A673 (cell line): ENCODE data around the gene OR1E2. TPM values are rescaled to one million over a fixed set of nuclear protein-coding genes. Genes with fewer than 3 reads are reported as not detected.

ENCODE experiments used
- Bru-seq: library from RNA; stranded (reverse); fragments of 400-500 nt; gene quantifications from one replicate; lab custom pipeline; 2021; lab: Mats Ljungman, UMichigan
- BruChase-seq, 2 experiments: library from RNA; stranded (reverse); fragments of 400-500 nt; gene quantifications; one replicate each; lab custom pipeline; 2021; lab: Mats Ljungman, UMichigan
- BruUV-seq: library from RNA; stranded (reverse); fragments of 400-500 nt; replicated peaks from 2 replicates; lab custom pipeline; 2021; lab: Mats Ljungman, UMichigan
- CTCF ChIA-PET: fragments of 300-600 bp; sonication (Branson Sonifier 250); formaldehyde crosslinking; loops from one replicate; lab custom pipeline; 2022; ENCODE audit warnings: antibody characterized with exemption; lab: Charles Lee
- POLR2A ChIA-PET: fragments of 300-600 bp; sonication (Branson Sonifier 250); formaldehyde crosslinking; loops from one replicate; lab custom pipeline; 2022; ENCODE audit warnings: antibody characterized with exemption; ENCODE audit not compliant: low non-redundant PET; lab: Charles Lee
- DNase-seq: peaks from one replicate; pipeline ENCODE4 v3.0.0-alpha.2; 2015; ENCODE audit warnings: low spot score
- H3K27ac ChIP-seq: fragments of 200-600 bp; sonication (generic); 2 replicates; pipeline ENCODE4 v1.5.1; 2016; ENCODE audit warnings: mixed run types, low read depth, mild to moderate bottlenecking, mixed read lengths, antibody characterized with exemption, low read length; ENCODE audit not compliant: poor library complexity, severe bottlenecking
- H3K27me3 ChIP-seq: fragments of 200-600 bp; sonication (generic); replicated peaks from 2 replicates; pipeline ENCODE4 v1.6.1; 2017; ENCODE audit warnings: mixed run types, low read depth, mild to moderate bottlenecking, mixed read lengths, antibody characterized with exemption, low read length; ENCODE audit not compliant: insufficient read depth, poor library complexity
- H3K36me3 ChIP-seq: fragments of 200-600 bp; sonication (generic); 2 replicates; pipeline ENCODE4 v1.6.1; 2016; ENCODE audit warnings: mixed run types, mild to moderate bottlenecking, mixed read lengths, antibody characterized with exemption, low read length; ENCODE audit not compliant: insufficient read depth, poor library complexity, severe bottlenecking
- H3K4me1 ChIP-seq: fragments of 200-600 bp; sonication (generic); 2 replicates; pipeline ENCODE4 v1.6.1; 2017; ENCODE audit warnings: mixed run types, mild to moderate bottlenecking, mixed read lengths, antibody characterized with exemption, low read length; ENCODE audit not compliant: insufficient read depth, poor library complexity, severe bottlenecking
- H3K4me3 ChIP-seq: fragments of 200-600 bp; sonication (generic); 2 replicates; pipeline ENCODE4 v1.5.1; 2016; ENCODE audit warnings: low read depth, mixed run types, mild to moderate bottlenecking, mixed read lengths, low read length; ENCODE audit not compliant: poor library complexity, severe bottlenecking
- H3K9me3 ChIP-seq: fragments of 200-600 bp; sonication (generic); 2 replicates; pipeline ENCODE4 v1.6.1; 2016; ENCODE audit warnings: mixed run types, low read depth, mild to moderate bottlenecking, mixed read lengths, antibody characterized with exemption, low read length; ENCODE audit not compliant: poor library complexity, severe bottlenecking
- EZH2 ChIP-seq: fragments of 200-600 bp; sonication (generic); IDR thresholded peaks from 2 replicates; pipeline ENCODE4 v1.6.1; 2017; ENCODE audit warnings: borderline replicate concordance, low read depth, mild to moderate bottlenecking, mixed read lengths, antibody characterized with exemption, low read length; ENCODE audit not compliant: poor library complexity, severe bottlenecking
- intact Hi-C: fragments of 100-400 bp; cut with micrococcal nuclease; formaldehyde crosslinking; loops from one replicate; pipeline ENCODE4 v1.10.0; 2022; ENCODE audit not compliant: unreplicated experiment
- long read RNA-seq: library from polyadenylated mRNA; stranded (forward); transcript quantifications from one replicate; pipeline ENCODE4 v2.0.0, GENCODE V29; 2022
- total RNA-seq: library from RNA; stranded (reverse); gene quantifications from 2 replicates; pipeline ENCODE4 v1.2.3, GENCODE V29; 2021
- TF ChIP-seq, protein P1 (sequence below): fragments of 300-800, 200-600 bp; sonication (generic); conservative IDR thresholded peaks from 2 replicates; pipeline ENCODE4 v1.5.1; 2017; ENCODE audit warnings: low read depth, mild to moderate bottlenecking, antibody characterized with exemption, low read length, moderate library complexity, mixed read lengths

The OR1E2 gene, protein sequence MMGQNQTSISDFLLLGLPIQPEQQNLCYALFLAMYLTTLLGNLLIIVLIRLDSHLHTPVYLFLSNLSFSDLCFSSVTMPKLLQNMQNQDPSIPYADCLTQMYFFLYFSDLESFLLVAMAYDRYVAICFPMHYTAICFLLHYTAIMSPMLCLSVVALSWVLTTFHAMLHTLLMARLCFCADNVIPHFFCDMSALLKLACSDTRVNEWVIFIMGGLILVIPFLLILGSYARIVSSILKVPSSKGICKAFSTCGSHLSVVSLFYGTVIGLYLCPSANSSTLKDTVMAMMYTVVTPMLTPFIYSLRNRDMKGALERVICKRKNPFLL
- total RNA-seq (not detected in 2 replicates), Bru-seq, nascent RNA (not detected), BruChase-seq, experiment 1, labeled RNA remaining after a 2-hour chase (not detected), BruChase-seq, experiment 2, labeled RNA remaining after a 6-hour chase (not detected)
- long read RNA-seq, result 0 reads

DNA sequence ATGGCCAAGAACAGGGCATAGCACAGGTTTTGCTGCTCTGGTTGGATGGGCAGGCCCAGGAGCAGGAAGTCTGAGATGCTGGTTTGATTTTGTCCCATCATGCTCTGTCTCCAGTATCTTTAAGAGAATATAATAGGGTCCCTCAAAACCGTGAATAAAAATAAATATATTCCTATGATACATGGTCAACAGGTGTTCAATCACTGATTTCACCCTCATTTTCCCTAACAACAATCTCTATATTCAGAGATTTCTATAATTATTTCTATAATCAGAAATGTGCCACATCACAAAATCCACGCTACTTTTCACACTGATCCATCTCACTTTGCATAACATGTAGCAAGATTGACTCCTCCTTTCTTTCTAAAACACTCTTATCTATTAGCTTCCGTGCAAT lies at the start of gene OR1E2:
Gene OR1E2, minus strand, starts transcription at position 101 of the 400 bp plus-strand sequence. Its CDS starts 0 bp downstream, at position 101.
- DNase-seq, result no peak
- no peaks in the 10 kb centered on the region for H3K9me3 ChIP-seq
- no TSS peak for BruUV-seq
- ChIA-PET CTCF (no interaction called here), POLR2A (interaction anchor here (0.5 kb wide), 1 partner anchor 78 kb away, joined by 3 read pairs; no protein-coding TSS in a partner anchor)
- peaks cover 8% of the 10 kb centered on the region for H3K27me3 ChIP-seq
- intact Hi-C loops, result no loop called here
- H3K36me3 ChIP-seq, result no peaks in the 10 kb centered on the region
- H3K4me3 ChIP-seq, result no peak within 1 kb of the TSS
- H3K4me1 ChIP-seq, result no peaks in the 10 kb centered on the region
- no peak within 1 kb of the TSS for H3K27ac ChIP-seq
- no peak for TF ChIP-seq EZH2

DNA sequence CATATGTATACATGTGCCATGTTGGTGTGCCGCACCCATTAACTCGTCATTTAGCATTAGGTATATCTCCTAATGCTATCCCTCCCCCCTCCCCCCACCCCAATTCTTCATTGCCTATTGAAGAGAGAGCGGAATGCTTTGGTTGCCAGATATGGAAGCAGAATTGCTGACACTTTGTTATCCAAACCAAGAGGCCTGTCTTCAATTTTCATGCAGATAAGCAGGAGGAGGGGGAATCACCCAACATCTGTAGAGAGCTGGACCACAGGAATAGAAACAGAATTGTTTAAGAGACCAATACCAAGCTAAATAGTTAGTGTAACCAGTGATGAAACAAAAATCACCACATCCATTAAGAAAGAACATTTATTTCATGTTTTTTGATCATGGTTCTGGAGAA lies 49.2 kb upstream of the OR1E2 start:
- ChIA-PET POLR2A (no interaction called here), CTCF (no interaction called here)
- no peak for TF ChIP-seq EZH2
- TF ChIP-seq, protein P1, sequence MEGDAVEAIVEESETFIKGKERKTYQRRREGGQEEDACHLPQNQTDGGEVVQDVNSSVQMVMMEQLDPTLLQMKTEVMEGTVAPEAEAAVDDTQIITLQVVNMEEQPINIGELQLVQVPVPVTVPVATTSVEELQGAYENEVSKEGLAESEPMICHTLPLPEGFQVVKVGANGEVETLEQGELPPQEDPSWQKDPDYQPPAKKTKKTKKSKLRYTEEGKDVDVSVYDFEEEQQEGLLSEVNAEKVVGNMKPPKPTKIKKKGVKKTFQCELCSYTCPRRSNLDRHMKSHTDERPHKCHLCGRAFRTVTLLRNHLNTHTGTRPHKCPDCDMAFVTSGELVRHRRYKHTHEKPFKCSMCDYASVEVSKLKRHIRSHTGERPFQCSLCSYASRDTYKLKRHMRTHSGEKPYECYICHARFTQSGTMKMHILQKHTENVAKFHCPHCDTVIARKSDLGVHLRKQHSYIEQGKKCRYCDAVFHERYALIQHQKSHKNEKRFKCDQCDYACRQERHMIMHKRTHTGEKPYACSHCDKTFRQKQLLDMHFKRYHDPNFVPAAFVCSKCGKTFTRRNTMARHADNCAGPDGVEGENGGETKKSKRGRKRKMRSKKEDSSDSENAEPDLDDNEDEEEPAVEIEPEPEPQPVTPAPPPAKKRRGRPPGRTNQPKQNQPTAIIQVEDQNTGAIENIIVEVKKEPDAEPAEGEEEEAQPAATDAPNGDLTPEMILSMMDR, result no peak
- H3K36me3 ChIP-seq, result no peaks in the 10 kb centered on the region
- no peak overlapping the region for H3K27ac ChIP-seq
- no peak overlapping the region for H3K4me3 ChIP-seq
- H3K4me1 ChIP-seq, result no peaks in the 10 kb centered on the region
- no peaks in the 10 kb centered on the region for H3K9me3 ChIP-seq
- intact Hi-C loops, result no loop called here
- no TSS peak for BruUV-seq
- peaks cover 31% of the 10 kb centered on the region for H3K27me3 ChIP-seq
- no peak for DNase-seq

DNA sequence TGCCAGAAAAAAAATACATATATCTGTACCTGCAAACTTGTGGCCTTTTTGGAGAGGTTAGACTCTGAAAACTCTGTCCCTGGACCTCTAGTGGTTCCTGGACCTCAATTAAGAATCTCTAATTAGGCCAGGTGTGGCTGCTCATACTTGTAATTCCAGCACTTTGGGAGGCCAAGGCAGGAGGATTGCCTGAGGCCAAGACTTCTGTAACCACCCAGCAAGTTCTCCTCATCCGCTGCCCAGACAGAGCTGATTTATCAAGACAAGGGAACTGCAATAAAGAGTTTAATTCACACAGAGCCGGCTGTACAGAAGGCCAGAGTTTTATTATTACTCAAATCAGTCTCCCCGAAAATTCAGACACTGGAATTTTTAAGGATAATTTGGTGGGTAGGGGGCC lies 46.3 kb upstream of the OR1E2 start:
- ChIA-PET POLR2A (no interaction called here), CTCF (no interaction called here)
- no TSS peak for BruUV-seq
- Histone ChIP-seq H3K36me3 (no peaks in the 10 kb centered on the region), H3K27ac (no peak overlapping the region), H3K4me3 (no peak overlapping the region), H3K27me3 (peaks cover 17% of the 10 kb centered on the region), H3K9me3 (no peaks in the 10 kb centered on the region), H3K4me1 (no peaks in the 10 kb centered on the region)
- intact Hi-C loops, result no loop called here
- no peak for DNase-seq
- TF ChIP-seq, protein P1, result no peak
- TF ChIP-seq EZH2, result no peak
